H1 (cell line): ENCODE measurements around the gene PCDHB16. TPM values are rescaled to one million over a fixed set of nuclear protein-coding genes. Genes with fewer than 3 reads are reported as not detected.
"Not testable (repeated sequence)": the region's sequence is repeated elsewhere in the genome, so short reads cannot be mapped to it uniquely, and the experiment has no call there.

Source experiments
- CTCF ChIA-PET: fragments of 300-600 bp; sonication (Branson Sonifier 250); formaldehyde crosslinking; loops from one replicate; lab custom pipeline; 2021; ENCODE audit not compliant: partially characterized antibody; lab: Charles Lee
- POLR2A ChIA-PET: fragments of 300-600 bp; sonication (Branson Sonifier 250); formaldehyde crosslinking; loops from one replicate; lab custom pipeline; 2021; ENCODE audit warnings: inconsistent platforms; ENCODE audit not compliant: partially characterized antibody; lab: Charles Lee
- DNase-seq, 2 experiments: peaks; one replicate each; pipeline versions ENCODE4 v3.0.0 to v3.0.0-alpha.2; 2010 to 2022; ENCODE audit warnings: low spot score in 2 of 2, low read depth in 1 of 2, mixed read lengths in 1 of 2
- FAIRE-seq: peaks from 2 replicates; lab custom pipeline; 2011; peaks lifted over from hg19 to GRCh38; lab: Jason Lieb, UNC
- H2AFZ ChIP-seq: 2 replicates; pipeline ENCODE4 v1.8.1; 2012; ENCODE audit warnings: low read length, inconsistent platforms
- H2AK5ac ChIP-seq: 2 replicates; pipeline ENCODE4 v1.6.1; 2013; ENCODE audit warnings: low read depth, low read length
- H2BK120ac ChIP-seq: replicated peaks from 2 replicates; pipeline ENCODE3; 2013; ENCODE audit warnings: low read depth, low read length, inconsistent platforms
- H2BK12ac ChIP-seq: 2 replicates; pipeline ENCODE4 v1.6.1; 2013; ENCODE audit warnings: low read depth, low read length
- H2BK15ac ChIP-seq: 2 replicates; pipeline ENCODE4 v1.6.1; 2013; ENCODE audit warnings: low read length
- H2BK20ac ChIP-seq: 2 replicates; pipeline ENCODE4 v1.6.1; 2013; ENCODE audit warnings: low read length
- H2BK5ac ChIP-seq: 2 replicates; pipeline ENCODE4 v1.6.1; 2013; ENCODE audit warnings: low read depth, low read length
- H3K14ac ChIP-seq: 2 replicates; pipeline ENCODE4 v1.6.1; 2013; ENCODE audit warnings: inconsistent platforms; ENCODE audit not compliant: insufficient read length
- H3K18ac ChIP-seq: 2 replicates; pipeline ENCODE4 v1.6.1; 2013; ENCODE audit warnings: low read length; ENCODE audit errors: extremely low read depth
- H3K23ac ChIP-seq: 2 replicates; pipeline ENCODE4 v1.6.1; 2013; ENCODE audit warnings: inconsistent platforms; ENCODE audit not compliant: insufficient read length
- H3K23me2 ChIP-seq: 2 replicates; pipeline ENCODE4 v1.6.1; 2013; ENCODE audit warnings: low read depth, low read length
- H3K27ac ChIP-seq: 2 replicates; pipeline ENCODE4 v1.6.1; 2011; ENCODE audit warnings: low read depth, low read length, inconsistent platforms
- H3K27me3 ChIP-seq, 4 experiments: replicated peaks in 1 of 4; 1 replicate in 1 of 4; 2 replicates in 3 of 4; pipeline versions ENCODE4 v1.6.1 to v1.8.1; 2011 to 2013; ENCODE audit warnings: low read length in 3 of 4, mild to moderate bottlenecking in 3 of 4, inconsistent platforms in 2 of 4, mixed read lengths in 2 of 4, moderate library complexity in 1 of 4; ENCODE audit not compliant: control insufficient read depth in 3 of 4, insufficient read depth in 3 of 4; ENCODE audit errors: extremely low read depth in 1 of 4
- H3K36me3 ChIP-seq, 4 experiments: 2 replicates each; pipeline versions ENCODE4 v1.6.1 to v1.8.1; 2011 to 2013; ENCODE audit warnings: mild to moderate bottlenecking in 4 of 4, low read length in 3 of 4, moderate library complexity in 2 of 4, control low read depth in 1 of 4, inconsistent platforms in 1 of 4; ENCODE audit not compliant: insufficient read depth in 4 of 4, control insufficient read depth in 2 of 4
- H3K4ac ChIP-seq: replicated peaks from 2 replicates; pipeline ENCODE3; 2013; ENCODE audit warnings: low read length, low read depth, mixed read lengths, inconsistent platforms; ENCODE audit not compliant: insufficient read length
- H3K4me1 ChIP-seq, 4 experiments: replicated peaks in 1 of 4; 1 replicate in 1 of 4; 2 replicates in 3 of 4; pipeline versions ENCODE4 v1.6.1 to v1.8.1; 2011 to 2013; ENCODE audit warnings: low read length in 3 of 4, inconsistent platforms in 2 of 4, mixed read lengths in 1 of 4; ENCODE audit not compliant: insufficient read depth in 4 of 4, control insufficient read depth in 3 of 4
- H3K4me2 ChIP-seq, 2 experiments: 2 replicates each; pipeline versions ENCODE4 v1.6.1 to v1.8.1; 2011 to 2013; ENCODE audit warnings: low read depth in 2 of 2, low read length in 2 of 2, control low read depth in 1 of 2, inconsistent platforms in 1 of 2, mild to moderate bottlenecking in 1 of 2; ENCODE audit not compliant: insufficient read depth in 1 of 2
- H3K4me3 ChIP-seq, 4 experiments: fragments of 200-600, 300-600 bp in 1 of 4; sonication (generic), shearing (Covaris generic), sonication (Bioruptor Twin) in 1 of 4; 2 replicates each; pipeline versions ENCODE4 v1.5.1 to v1.8.1; 2011 to 2016; ENCODE audit warnings: low read length in 4 of 4, low read depth in 3 of 4, control low read depth in 2 of 4, inconsistent platforms in 2 of 4, mild to moderate bottlenecking in 2 of 4, mixed read lengths in 1 of 4, moderate library complexity in 1 of 4; ENCODE audit not compliant: insufficient read depth in 2 of 4; ENCODE audit errors: extremely low read depth in 1 of 4
- H3K56ac ChIP-seq: replicated peaks from 2 replicates; pipeline ENCODE3; 2013; ENCODE audit warnings: low read depth, mild to moderate bottlenecking, mixed read lengths, low read length, inconsistent platforms; ENCODE audit not compliant: insufficient read length
- H3K79me1 ChIP-seq: 2 replicates; pipeline ENCODE4 v1.6.1; 2013; ENCODE audit warnings: low read depth, low read length, control low read depth
- H3K79me2 ChIP-seq, 2 experiments: 2 replicates each; pipeline versions ENCODE4 v1.6.1 to v1.8.1; 2012 to 2013; ENCODE audit warnings: low read length in 2 of 2, mild to moderate bottlenecking in 2 of 2, inconsistent platforms in 1 of 2; ENCODE audit not compliant: insufficient read depth in 2 of 2, control insufficient read depth in 1 of 2
- H3K9ac ChIP-seq, 4 experiments: replicated peaks in 1 of 4; 1 replicate in 1 of 4; 2 replicates in 3 of 4; pipeline versions ENCODE4 v1.6.1 to v1.8.1; 2011 to 2013; ENCODE audit warnings: low read depth in 3 of 4, low read length in 3 of 4, control low read depth in 2 of 4, mild to moderate bottlenecking in 2 of 4, moderate library complexity in 2 of 4, inconsistent platforms in 1 of 4; ENCODE audit errors: extremely low read depth in 1 of 4
- H3K9me3 ChIP-seq, 2 experiments: 2 replicates each; pipeline versions ENCODE4 v1.6.1 to v1.8.1; 2012 to 2013; ENCODE audit warnings: mild to moderate bottlenecking in 2 of 2, moderate library complexity in 2 of 2, control low read depth in 1 of 2, inconsistent platforms in 1 of 2, low read depth in 1 of 2, low read length in 1 of 2, mixed read lengths in 1 of 2; ENCODE audit not compliant: insufficient read depth in 2 of 2
- H4K20me1 ChIP-seq, 2 experiments: replicated peaks in 1 of 2; 2 replicates each; pipeline versions ENCODE3 to v1.8.1; 2011 to 2013; ENCODE audit warnings: inconsistent platforms in 2 of 2, low read length in 2 of 2, mild to moderate bottlenecking in 1 of 2; ENCODE audit not compliant: insufficient read depth in 2 of 2, control insufficient read depth in 1 of 2
- H4K5ac ChIP-seq: 2 replicates; pipeline ENCODE4 v1.6.1; 2013; ENCODE audit warnings: low read length, low read depth, mixed read lengths, inconsistent platforms; ENCODE audit not compliant: insufficient read length
- H4K8ac ChIP-seq: 2 replicates; pipeline ENCODE4 v1.8.0; 2013; ENCODE audit warnings: mild to moderate bottlenecking, moderate library complexity, low read length, inconsistent platforms; ENCODE audit not compliant: insufficient read depth; ENCODE audit errors: extremely low read depth
- H4K91ac ChIP-seq: replicated peaks from 2 replicates; pipeline ENCODE3; 2013; ENCODE audit warnings: low read length, mixed read lengths, inconsistent platforms; ENCODE audit not compliant: insufficient read length
- WGBS, 2 experiments: shearing (Covaris generic) in 1 of 2; methylation state at CpG; one replicate each; pipeline versions ENCODE4 v1.1.6 to v1.1.7; 2013 to 2015; ENCODE audit warnings: low lambda C conversion rate in 2 of 2, mixed read lengths in 2 of 2, inconsistent platforms in 1 of 2, low coverage in 1 of 2, missing lambda C conversion rate in 1 of 2; ENCODE audit not compliant: insufficient replicate concordance in 2 of 2, insufficient coverage in 1 of 2, insufficient read length in 1 of 2; ENCODE audit errors: extremely low coverage in 1 of 2, missing lambda C conversion rate in 1 of 2; 5-methylcytosine and 5-hydroxymethylcytosine counted together
- polyA plus RNA-seq, 7 experiments: library from polyadenylated mRNA; depleted of rRNA in 3 of 7; stranded (reverse) in 5 of 7; unstranded in 2 of 7; fragments of >200 nt in 5 of 7; fragments of 200-250 nt in 2 of 7; gene quantifications; 1 replicate in 5 of 7; 2 replicates in 1 of 7; 4 replicates in 1 of 7; pipeline versions ENCODE4 v1.2.1 to v1.2.3, GENCODE V29; 2011 to 2013; ENCODE audit warnings: missing spikeins in 2 of 7, mixed read lengths in 2 of 7
- total RNA-seq: library from RNA; stranded (reverse); fragmentation: NEBNext Ultra II Directional; extraction: Animal tissue kit (Norgen Biotek cat#: 25700); gene quantifications from 2 replicates; pipeline ENCODE4 v1.2.1, GENCODE V29; 2021

The PCDHB16 gene
- total and polyA plus RNA-seq, 2 of the 8 experiments (the other 6 are each of a cell fraction or from before 2014, with no cell fraction given), result 2.2 to 5.2 TPM

- H3K4me3 ChIP-seq, CTCF ChIA-PET, H2AK5ac ChIP-seq, H3K79me2 ChIP-seq, H3K4me1 ChIP-seq, H3K79me1 ChIP-seq, H3K4me2 ChIP-seq, H3K14ac ChIP-seq, H4K20me1 ChIP-seq, H3K23me2 ChIP-seq, H2BK5ac ChIP-seq, POLR2A ChIA-PET, H3K56ac ChIP-seq, H3K18ac ChIP-seq, H2BK12ac ChIP-seq, H3K9ac ChIP-seq, H4K8ac ChIP-seq, FAIRE-seq, H4K5ac ChIP-seq, H3K27ac ChIP-seq, H3K36me3 ChIP-seq, H3K27me3 ChIP-seq, H3K4ac ChIP-seq, H2AFZ ChIP-seq, DNase-seq, H3K23ac ChIP-seq, H4K91ac ChIP-seq, H2BK120ac ChIP-seq, H2BK20ac ChIP-seq, H2BK15ac ChIP-seq: not testable (repeated sequence)
- 91% methylated on average over 35 of the region's 39 CpGs; no CpG with 5 or more reads in 1 of the 2 experiments for WGBS, 2 experiments
- peaks cover 5 to 20% of the 10 kb centered on the region in 2 experiments; a peak in 3 of 4 replicates for H3K9me3 ChIP-seq
These were observed 28.1 kb downstream of the PCDHB16 start for GRCh38 chr5:141210281-141210680.

GRCh38 chr5:141210849-141211248, 28.7 kb downstream of the PCDHB16 start:
- H3K4me3 ChIP-seq, H4K91ac ChIP-seq, H2BK15ac ChIP-seq, H2AK5ac ChIP-seq, H3K9ac ChIP-seq, DNase-seq, H3K4me1 ChIP-seq, H3K27me3 ChIP-seq, H3K36me3 ChIP-seq, CTCF ChIA-PET, POLR2A ChIA-PET, H2BK20ac ChIP-seq, H3K27ac ChIP-seq, H2BK12ac ChIP-seq, H3K23ac ChIP-seq, H3K4ac ChIP-seq, H3K23me2 ChIP-seq, H3K79me2 ChIP-seq, H3K79me1 ChIP-seq, H2BK120ac ChIP-seq, H2AFZ ChIP-seq, H2BK5ac ChIP-seq, H3K14ac ChIP-seq, H3K4me2 ChIP-seq, H3K56ac ChIP-seq, FAIRE-seq, H3K18ac ChIP-seq, H4K5ac ChIP-seq, H4K20me1 ChIP-seq, H4K8ac ChIP-seq: not testable (repeated sequence)
- WGBS, 2 experiments, result 95% methylated on average over 10 of the region's 27 CpGs; no CpG with 5 or more reads in 1 of the 2 experiments
- H3K9me3 ChIP-seq, result peaks cover 7 to 24% of the 10 kb centered on the region in 2 experiments; a peak in 3 of 4 replicates
